ENCODE measurements around the gene TMEM131. TPM values are rescaled to one million over a fixed set of nuclear protein-coding genes. Genes with fewer than 3 reads are reported as not detected.

TMEM131 gene
- total RNA-seq, 1 donor from 2014 or later: 35.3 TPM

DNA sequence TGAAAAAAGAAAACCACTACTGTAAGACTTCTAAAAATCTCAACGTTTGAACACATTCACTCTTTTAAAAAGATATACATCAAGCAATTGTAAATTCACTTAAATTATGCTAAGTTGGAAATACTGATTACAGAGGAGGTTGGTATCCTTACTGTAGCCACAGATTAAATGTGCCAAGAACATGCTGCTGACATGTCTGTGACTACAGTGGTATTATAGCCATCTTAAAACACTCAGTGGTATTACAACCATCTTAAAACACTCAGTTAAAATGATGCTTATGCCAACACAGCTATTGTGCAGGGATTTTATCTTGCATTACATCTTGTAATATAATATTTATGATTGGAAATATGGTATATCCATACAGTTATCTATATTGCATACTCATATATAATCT lies 50.0 kb downstream of the TMEM131 start:
- Mint-ChIP-seq H3K4me3 (ENCODE audit: unreplicated experiment) (no peak overlapping the region), H3K27me3 (ENCODE audit: low read depth, unreplicated experiment) (no peaks in the 10 kb centered on the region), H3K9me3 (ENCODE audit: unreplicated experiment) (peaks cover 9% of the 10 kb centered on the region), H3K27ac (ENCODE audit: unreplicated experiment) (no peak overlapping the region), H3K36me3 (ENCODE audit: low read depth, unreplicated experiment) (peaks cover 2% of the 10 kb centered on the region), H3K4me1 (ENCODE audit: low read depth, unreplicated experiment) (peaks cover 23% of the 10 kb centered on the region)
- peaks cover 75% of the 10 kb centered on the region for H3K79me2 ChIP-seq (ENCODE audit: insufficient read depth, low read length)
- H3K9me3 ChIP-seq (ENCODE audit: insufficient read depth, low read depth, low read length): no peaks in the 10 kb centered on the region
- no peak overlapping the region for H2AFZ ChIP-seq (ENCODE audit: low read depth, low read length)
- H3K4me2 ChIP-seq (ENCODE audit: low read length): no peak overlapping the region
- no peak overlapping the region for H3K9ac ChIP-seq (ENCODE audit: low read length)
- FAIRE-seq (no peak), DNase-seq (ENCODE audit: low read depth) (no peak)
- peaks cover 9% of the 10 kb centered on the region for H3K4me1 ChIP-seq (ENCODE audit: insufficient read depth, low read length)
- no peak overlapping the region for H3K4me3 ChIP-seq (ENCODE audit: insufficient read depth, low read depth, low read length)
- no peak overlapping the region for H3K27ac ChIP-seq (ENCODE audit: low read depth, low read length)
- TF ChIP-seq, protein P1, sequence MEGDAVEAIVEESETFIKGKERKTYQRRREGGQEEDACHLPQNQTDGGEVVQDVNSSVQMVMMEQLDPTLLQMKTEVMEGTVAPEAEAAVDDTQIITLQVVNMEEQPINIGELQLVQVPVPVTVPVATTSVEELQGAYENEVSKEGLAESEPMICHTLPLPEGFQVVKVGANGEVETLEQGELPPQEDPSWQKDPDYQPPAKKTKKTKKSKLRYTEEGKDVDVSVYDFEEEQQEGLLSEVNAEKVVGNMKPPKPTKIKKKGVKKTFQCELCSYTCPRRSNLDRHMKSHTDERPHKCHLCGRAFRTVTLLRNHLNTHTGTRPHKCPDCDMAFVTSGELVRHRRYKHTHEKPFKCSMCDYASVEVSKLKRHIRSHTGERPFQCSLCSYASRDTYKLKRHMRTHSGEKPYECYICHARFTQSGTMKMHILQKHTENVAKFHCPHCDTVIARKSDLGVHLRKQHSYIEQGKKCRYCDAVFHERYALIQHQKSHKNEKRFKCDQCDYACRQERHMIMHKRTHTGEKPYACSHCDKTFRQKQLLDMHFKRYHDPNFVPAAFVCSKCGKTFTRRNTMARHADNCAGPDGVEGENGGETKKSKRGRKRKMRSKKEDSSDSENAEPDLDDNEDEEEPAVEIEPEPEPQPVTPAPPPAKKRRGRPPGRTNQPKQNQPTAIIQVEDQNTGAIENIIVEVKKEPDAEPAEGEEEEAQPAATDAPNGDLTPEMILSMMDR (IDR thresholded peaks at IDR 0.05; ENCODE audit: insufficient read depth, low read depth, low read length): no peak
- TF ChIP-seq EZH2 (IDR thresholded peaks at IDR 0.05; ENCODE audit: insufficient read depth, low read length): no peak
- peaks cover 22% of the 10 kb centered on the region for H4K20me1 ChIP-seq (ENCODE audit: insufficient read depth, low read length)
- no peaks in the 10 kb centered on the region for H3K36me3 ChIP-seq (ENCODE audit: insufficient read depth, low read length)
- H3K27me3 ChIP-seq (ENCODE audit: insufficient read depth, low read length): no peaks in the 10 kb centered on the region

DNA sequence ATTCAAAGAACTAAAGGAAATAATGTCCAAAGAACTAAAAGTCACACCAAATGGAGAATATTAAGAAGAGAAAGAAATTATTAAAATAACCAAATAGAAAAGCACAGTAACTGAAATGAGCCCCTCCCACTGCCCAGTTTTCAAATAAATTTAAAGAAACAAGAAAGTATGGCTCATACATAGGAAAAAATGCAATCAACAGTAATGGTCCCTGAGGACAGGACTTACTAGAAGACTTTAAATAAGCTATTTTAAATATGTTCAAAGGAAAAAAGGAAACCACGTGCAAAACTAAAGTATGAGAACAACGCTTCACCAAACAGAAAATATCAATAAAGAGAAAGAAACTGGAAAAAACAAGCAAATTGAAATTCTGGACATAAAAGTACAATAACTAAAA lies 58.9 kb downstream of the TMEM131 start:
- Mint-ChIP-seq H3K27me3 (ENCODE audit: low read depth, unreplicated experiment) (no peaks in the 10 kb centered on the region), H3K4me3 (ENCODE audit: unreplicated experiment) (no peak overlapping the region), H3K9me3 (ENCODE audit: unreplicated experiment) (peaks cover 6% of the 10 kb centered on the region), H3K36me3 (ENCODE audit: low read depth, unreplicated experiment) (peaks cover 2% of the 10 kb centered on the region), H3K4me1 (ENCODE audit: low read depth, unreplicated experiment) (peaks cover 19% of the 10 kb centered on the region), H3K27ac (ENCODE audit: unreplicated experiment) (no peak overlapping the region)
- H3K27me3 ChIP-seq (ENCODE audit: insufficient read depth, low read length): no peaks in the 10 kb centered on the region
- no peak for TF ChIP-seq EZH2 (IDR thresholded peaks at IDR 0.05; ENCODE audit: insufficient read depth, low read length)
- TF ChIP-seq, protein P1 (IDR thresholded peaks at IDR 0.05; ENCODE audit: insufficient read depth, low read depth, low read length): no peak
- peaks cover 59% of the 10 kb centered on the region for H3K79me2 ChIP-seq (ENCODE audit: insufficient read depth, low read length)
- no peaks in the 10 kb centered on the region for H3K9me3 ChIP-seq (ENCODE audit: insufficient read depth, low read depth, low read length)
- peaks cover 53% of the 10 kb centered on the region for H4K20me1 ChIP-seq (ENCODE audit: insufficient read depth, low read length)
- no peak overlapping the region for H3K4me3 ChIP-seq (ENCODE audit: insufficient read depth, low read depth, low read length)
- H3K27ac ChIP-seq (ENCODE audit: low read depth, low read length): no peak overlapping the region
- no peaks in the 10 kb centered on the region for H3K36me3 ChIP-seq (ENCODE audit: insufficient read depth, low read length)
- H3K9ac ChIP-seq (ENCODE audit: low read length): no peak overlapping the region
- FAIRE-seq (no peak), DNase-seq (ENCODE audit: low read depth) (no peak)
- no peak overlapping the region for H2AFZ ChIP-seq (ENCODE audit: low read depth, low read length)
- H3K4me1 ChIP-seq (ENCODE audit: insufficient read depth, low read length): peaks cover 10% of the 10 kb centered on the region
- H3K4me2 ChIP-seq (ENCODE audit: low read length): no peak overlapping the region

DNA sequence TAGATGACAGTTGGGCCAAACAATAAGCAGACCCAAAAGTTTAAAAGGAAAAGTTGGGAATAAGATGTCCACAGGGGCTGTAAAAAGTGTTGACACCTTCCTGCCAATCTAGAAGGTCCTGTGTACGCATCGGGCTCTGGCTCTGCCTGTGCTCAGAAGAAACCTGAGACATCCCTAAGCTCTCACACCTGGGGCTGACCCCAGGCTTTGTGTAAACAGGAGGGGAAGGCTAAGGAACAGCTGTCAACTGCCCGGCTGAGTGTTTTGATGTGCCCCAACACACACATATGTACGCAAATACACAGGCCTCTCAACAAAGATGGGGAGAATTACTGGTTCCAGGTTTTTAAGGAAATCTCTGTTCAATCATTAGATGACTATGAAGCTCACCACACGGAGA lies 59.5 kb downstream of the TMEM131 start:
- FAIRE-seq: no peak
- Histone ChIP-seq H3K9me3 (ENCODE audit: insufficient read depth, low read depth, low read length) (no peaks in the 10 kb centered on the region), H4K20me1 (ENCODE audit: insufficient read depth, low read length) (peaks cover 59% of the 10 kb centered on the region), H3K36me3 (ENCODE audit: insufficient read depth, low read length) (no peaks in the 10 kb centered on the region), H3K4me1 (ENCODE audit: insufficient read depth, low read length) (peaks cover 10% of the 10 kb centered on the region), H3K4me3 (ENCODE audit: insufficient read depth, low read depth, low read length) (no peak overlapping the region), H3K79me2 (ENCODE audit: insufficient read depth, low read length) (peaks cover 64% of the 10 kb centered on the region), H3K27ac (ENCODE audit: low read depth, low read length) (no peak overlapping the region), H3K27me3 (ENCODE audit: insufficient read depth, low read length) (no peaks in the 10 kb centered on the region), H3K4me2 (ENCODE audit: low read length) (peak overlapping the region; percentile 37), H3K9ac (ENCODE audit: low read length) (no peak overlapping the region), H2AFZ (ENCODE audit: low read depth, low read length) (no peak overlapping the region)
- Mint-ChIP-seq H3K27ac (ENCODE audit: unreplicated experiment) (no peak overlapping the region), H3K27me3 (ENCODE audit: low read depth, unreplicated experiment) (no peaks in the 10 kb centered on the region), H3K4me1 (ENCODE audit: low read depth, unreplicated experiment) (peaks cover 19% of the 10 kb centered on the region), H3K9me3 (ENCODE audit: unreplicated experiment) (no peaks in the 10 kb centered on the region), H3K4me3 (ENCODE audit: unreplicated experiment) (peak overlapping the region; percentile 40), H3K36me3 (ENCODE audit: low read depth, unreplicated experiment) (no peaks in the 10 kb centered on the region)
- TF ChIP-seq, protein P1 (IDR thresholded peaks at IDR 0.05; ENCODE audit: insufficient read depth, low read depth, low read length): no peak
- no peak for TF ChIP-seq EZH2 (IDR thresholded peaks at IDR 0.05; ENCODE audit: insufficient read depth, low read length)
- no peak for DNase-seq (ENCODE audit: low read depth)

All from astrocyte (in vitro differentiated cells and primary cell).